T-helper 2 cell treated with Interferon-gamma antibody and Interleukin-4, amounts not matched to agents 100 ng/mL and 5 ng/mL, for 36 hours (primary cell): Measurements from ENCODE around the gene LEUTX. TPM values are rescaled to one million over a fixed set of nuclear protein-coding genes. Genes with fewer than 3 reads are reported as not detected.
"Not testable (repeated sequence)": the region's sequence is repeated elsewhere in the genome, so short reads cannot be mapped to it uniquely, and the experiment has no call there.

Experiments used
- intact Hi-C: fragments of 100-400 bp; cut with micrococcal nuclease; formaldehyde crosslinking; loops from one replicate; pipeline ENCODE4 v1.15.1; 2023
- total RNA-seq: library from RNA; stranded (reverse); gene quantifications from 2 replicates; pipeline ENCODE4 v1.2.3, GENCODE V29; 2022

Gene LEUTX
- not detected in 2 replicates for total RNA-seq

- intact Hi-C loops = no loop called here
Measured at GRCh38 chr19:39778763-39779162, at the start of gene LEUTX. Gene LEUTX (plus strand): TSS chr19:39778854. CDS start chr19:39778921, 67 bp downstream.

DNA sequence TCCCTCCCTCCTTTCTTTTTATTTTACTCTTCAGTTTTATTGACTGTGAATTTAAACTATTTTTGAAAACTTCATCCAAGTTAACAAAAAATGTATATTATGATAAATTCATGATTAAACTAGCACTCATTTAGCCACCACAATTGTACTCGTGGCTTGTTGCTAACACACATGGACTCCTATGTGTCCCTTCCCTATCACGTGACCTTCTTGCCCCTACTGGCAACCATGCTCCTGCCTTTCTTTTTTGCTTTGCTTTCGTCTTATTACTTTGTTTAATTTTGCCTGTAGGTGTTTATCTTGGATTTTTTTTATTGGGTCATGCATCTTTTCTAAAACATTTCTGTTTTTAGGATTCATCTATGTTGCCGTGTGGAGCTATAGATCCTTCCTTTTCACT, 49.1 kb upstream of the LEUTX start:
- intact Hi-C loops = no loop called here

- intact Hi-C loops = no loop called here
Measured at GRCh38 chr19:39731685-39732084, 47.0 kb upstream of the LEUTX start.

- intact Hi-C loops = no loop called here
Measured at GRCh38 chr19:39733841-39734240, 44.8 kb upstream of the LEUTX start.

DNA sequence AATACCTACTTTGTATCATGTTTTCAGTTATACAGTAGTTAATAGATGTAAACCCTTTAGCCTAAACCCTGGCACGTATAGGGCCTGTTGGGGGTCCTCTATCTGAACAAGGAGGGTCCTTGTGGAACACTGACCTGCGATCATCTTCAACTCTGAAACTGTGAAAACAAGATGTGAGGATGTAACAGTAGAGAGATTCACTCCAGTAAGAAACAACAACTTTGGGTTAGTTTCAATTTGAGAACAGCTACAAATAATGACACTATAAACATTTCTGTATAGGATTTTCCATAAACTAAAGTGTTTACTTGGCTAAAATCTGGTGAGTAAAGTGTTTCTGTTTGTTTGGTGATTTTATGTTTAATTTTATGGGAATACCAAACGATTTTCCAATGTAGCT, 43.0 kb upstream of the LEUTX start:
- intact Hi-C loops = no loop called here

DNA sequence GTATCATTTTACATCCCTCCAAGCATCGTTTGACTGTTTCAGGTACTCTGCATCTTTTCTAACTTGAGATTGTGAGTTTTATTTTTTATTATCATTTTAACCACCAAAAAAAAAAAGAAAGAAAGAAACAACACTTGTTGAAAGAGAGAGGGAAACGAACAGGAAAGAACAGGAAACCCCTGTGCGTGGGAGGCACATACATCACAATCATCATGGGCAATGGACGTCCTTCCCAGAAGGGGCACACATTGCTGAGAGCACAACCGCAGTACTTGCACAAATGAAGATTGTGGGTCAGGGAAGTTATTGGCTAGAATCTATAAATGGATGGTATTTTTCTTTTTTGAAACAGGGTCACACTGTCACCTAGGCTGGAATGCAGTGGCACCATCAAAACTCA, 42.6 kb upstream of the LEUTX start:
- intact Hi-C loops = no loop called here

GRCh38 chr19:39737351-39737750, 41.3 kb upstream of the LEUTX start:
- intact Hi-C loops = no loop called here

- intact Hi-C loops = no loop called here
Measured at GRCh38 chr19:39737891-39738290, 40.8 kb upstream of the LEUTX start, which contains the start of gene CLC. Gene CLC (minus strand): TSS chr19:39738029. CDS start chr19:39737952, 77 bp downstream.

DNA sequence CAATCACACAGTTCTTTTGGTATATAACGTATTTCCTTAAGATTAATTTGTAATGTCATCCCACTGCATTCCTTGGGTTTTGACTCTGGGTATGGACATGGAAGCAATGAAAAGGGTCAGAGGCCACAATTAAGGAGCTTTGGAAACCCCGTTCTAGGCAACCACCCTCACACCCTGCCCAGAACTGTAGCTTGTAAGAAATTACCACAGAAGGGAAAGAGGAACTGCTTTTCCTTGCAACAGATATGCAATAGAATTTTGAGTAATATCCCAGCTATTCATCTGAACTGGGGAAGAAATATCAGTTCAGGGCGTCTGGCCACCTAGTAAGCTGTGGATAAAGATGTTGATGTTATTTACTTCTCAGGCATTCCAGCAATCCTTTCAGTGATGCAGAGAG, 39.8 kb upstream of the LEUTX start:
- intact Hi-C loops = no loop called here

- intact Hi-C loops = no loop called here
Measured at GRCh38 chr19:39740395-39740794, 38.3 kb upstream of the LEUTX start.

- intact Hi-C loops = no loop called here
Measured at GRCh38 chr19:39745643-39746042, 33.0 kb upstream of the LEUTX start.

GRCh38 chr19:39746836-39747529, 31.7 kb upstream of the LEUTX start:
- intact Hi-C loops = no loop called here

DNA sequence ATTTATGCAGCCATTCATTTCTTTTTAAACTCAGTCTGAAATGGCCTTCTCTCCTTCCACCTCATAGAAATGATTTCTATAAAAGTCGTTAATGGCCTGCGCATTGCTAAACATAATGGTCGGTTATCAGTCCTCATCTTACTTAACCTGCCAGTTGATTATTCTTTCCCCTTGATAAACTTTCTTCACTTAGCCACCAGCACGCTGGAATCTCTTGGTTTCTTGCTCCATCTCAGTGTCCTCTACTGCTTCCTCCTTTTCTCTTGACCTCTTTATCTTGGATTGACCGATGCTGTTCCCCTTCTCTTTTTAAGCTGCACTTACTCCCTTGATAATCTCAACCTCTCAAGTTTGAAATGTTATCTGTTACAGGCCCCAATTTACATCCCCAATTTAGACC, 28.7 kb upstream of the LEUTX start:
- intact Hi-C loops = no loop called here

DNA sequence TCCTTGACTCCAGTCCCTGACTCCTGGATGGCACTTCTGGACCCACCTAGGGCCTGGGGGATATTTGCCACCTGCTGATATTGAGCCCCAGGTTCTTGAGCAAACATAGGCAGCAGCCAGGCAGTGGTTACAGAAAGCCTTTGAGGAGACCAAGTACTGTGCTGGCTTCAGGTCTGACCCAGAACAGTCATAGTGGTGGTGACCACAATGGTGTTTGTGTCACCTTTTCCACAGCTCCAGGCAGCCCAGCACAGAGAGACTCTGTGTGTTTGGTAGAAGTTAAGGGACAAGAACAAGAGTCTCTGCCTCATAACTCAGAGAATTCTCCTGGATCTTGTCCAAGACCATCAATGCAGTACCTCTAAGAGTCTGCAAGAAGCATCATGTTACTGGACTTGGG, 26.3 kb upstream of the LEUTX start:
- intact Hi-C loops = no loop called here

DNA sequence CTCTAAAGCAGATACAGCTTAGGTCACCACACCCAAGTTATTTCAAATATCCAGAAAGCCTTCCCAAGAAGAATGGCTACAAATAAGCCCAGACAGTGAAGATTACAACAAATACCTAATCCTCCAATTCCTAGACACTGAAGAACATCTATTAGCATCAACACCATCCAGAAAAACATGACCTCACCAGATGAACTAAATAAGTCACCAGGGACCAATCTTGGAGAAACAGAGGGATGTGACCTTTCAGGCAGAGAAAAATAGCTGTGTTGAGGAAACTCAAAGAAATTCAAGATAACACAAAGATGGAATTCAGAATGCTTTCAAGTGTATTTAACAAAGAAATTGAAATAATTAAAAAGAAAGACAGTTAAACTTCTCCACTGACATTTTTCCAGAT, 25.9 kb upstream of the LEUTX start:
- intact Hi-C loops = no loop called here

DNA sequence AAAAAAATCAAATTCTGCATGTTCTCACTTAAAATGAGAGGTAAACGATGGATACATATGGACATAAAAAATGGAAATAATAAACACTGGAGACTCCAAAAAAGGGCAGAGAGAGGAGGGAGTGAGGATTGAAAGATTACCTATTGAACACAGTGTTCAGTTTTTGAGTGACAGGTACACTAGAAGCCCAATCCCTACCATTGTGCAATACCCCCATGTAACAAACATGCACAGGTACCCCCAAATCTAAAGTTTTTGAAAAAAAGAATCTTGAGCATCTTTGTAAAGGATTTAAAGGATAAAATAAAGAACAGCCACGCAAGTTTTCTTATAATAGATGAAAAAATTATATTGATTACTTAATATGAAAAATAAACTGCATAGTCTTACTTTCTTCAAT, 24.1 kb upstream of the LEUTX start:
- intact Hi-C loops = no loop called here

- intact Hi-C loops = no loop called here
Measured at GRCh38 chr19:39754971-39755370, 23.7 kb upstream of the LEUTX start.

DNA sequence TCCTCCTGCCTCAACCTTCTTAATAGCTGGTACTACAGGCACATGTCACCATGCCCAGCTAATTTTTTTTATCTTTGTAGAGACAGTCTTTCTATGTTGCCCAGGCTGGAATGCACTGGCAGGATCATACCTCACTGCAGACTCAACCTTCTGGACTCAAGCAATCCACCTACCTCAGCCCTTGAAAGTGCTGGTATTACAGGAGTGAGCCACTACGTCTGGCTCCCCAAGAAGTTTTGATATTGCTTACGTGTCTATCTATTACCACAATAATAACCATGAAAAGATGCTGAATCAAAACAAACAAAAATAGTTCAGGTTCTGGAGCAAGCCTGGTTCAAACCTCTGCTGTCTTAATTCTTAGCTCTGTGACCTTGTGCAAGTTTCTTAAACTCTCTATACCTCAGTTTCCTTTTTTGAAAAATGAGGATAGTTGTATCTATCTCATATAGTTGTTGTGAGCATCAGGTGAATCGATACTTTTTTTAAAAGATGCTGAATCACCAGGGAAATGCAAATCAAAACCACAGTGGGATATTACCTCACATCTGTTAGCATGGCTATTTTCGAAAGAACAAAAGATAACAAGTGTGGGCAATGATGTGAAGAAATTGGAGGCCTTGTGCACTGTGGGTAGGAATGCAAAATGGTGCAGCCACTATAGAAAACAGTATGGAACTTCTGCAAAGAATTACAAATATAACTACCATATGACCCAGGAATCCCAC, 19.0 kb upstream of the LEUTX start:
- intact Hi-C loops = no loop called here

DNA sequence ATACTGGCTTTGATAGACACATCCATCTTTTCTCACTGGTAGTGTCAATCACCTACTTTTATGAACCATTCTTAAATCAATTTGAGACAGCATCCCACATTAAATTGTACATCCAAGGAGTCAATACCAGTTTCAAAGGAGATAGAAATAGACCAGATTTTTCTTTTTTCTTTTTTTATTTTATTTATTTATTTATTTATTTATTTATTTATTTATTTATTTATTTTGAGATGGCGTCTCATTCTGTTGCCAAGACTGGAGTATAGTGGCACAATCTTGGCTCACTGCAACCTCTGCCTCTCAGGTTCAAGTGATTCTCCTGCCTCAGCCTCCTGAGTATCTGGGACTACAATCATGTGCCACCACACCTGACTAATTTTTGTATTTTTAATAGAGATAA, 16.8 kb upstream of the LEUTX start:
- intact Hi-C loops = not testable (repeated sequence)

DNA sequence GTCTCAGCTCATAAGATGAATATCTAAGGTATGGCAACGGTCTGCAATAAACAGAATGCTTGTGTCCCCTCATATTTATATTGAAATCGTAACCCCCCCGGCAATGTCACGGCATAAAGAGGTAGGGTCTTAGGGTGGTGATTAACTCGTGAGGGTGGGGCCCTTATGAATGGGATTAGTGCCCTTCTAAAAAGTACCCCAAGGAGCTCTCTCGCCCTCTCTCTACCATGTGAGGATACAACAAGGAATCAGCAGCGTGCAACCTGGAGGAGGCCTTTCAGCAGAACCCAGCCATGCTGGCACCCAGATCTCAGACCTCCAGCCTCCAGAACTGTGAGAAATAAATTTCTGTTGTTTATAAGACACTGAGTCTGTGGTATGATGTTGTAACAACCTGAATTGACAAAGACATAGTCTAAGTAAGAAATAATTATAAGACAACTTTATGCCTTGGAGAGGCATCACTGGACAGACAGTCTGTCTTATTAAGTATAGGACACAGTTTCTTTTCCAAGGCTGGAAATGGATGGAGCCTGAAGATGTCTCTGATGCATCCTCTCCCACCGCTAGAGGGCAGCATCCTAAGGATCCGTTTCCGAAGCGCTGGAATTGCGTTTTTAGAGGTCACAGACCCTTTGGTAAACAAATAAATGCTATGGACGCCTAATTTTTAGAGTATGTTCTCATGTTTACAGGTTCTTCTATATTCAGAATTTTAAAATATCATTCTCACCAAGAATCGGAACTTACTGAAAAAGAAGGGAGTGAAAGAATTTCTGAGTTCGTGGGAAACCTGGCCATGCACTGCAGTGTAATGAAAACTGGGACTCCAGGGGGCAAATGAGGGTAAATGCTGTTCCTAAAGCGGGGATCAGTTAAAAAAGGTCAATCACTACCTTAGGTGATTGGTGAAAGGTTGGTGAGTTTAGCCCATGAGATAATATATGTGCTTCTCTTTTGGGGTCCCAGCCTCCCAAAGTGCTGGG, 13.3 kb upstream of the LEUTX start:
- intact Hi-C loops = loop anchor here (2.0 to 5.0 kb wide), 2 partner anchors 88 to 215 kb away; no protein-coding TSS in a partner anchor

- intact Hi-C loops = loop anchor here (5.0 kb wide), 1 partner anchor 91 kb away; no protein-coding TSS in a partner anchor
Measured at GRCh38 chr19:39768334-39768733, 10.3 kb upstream of the LEUTX start.
